HepG2 (cell line): Measurements from ENCODE around the gene PAIP1. TPM values are rescaled to one million over a fixed set of nuclear protein-coding genes. Genes with fewer than 3 reads are reported as not detected.

ENCODE experiments used
- ATAC-seq: fragments of 200-7000 bp; cut with Tn5 transposase; 3 replicates; pipeline ENCODE4 v1.9.1; 2020; ENCODE audit warnings: mild to moderate bottlenecking, moderate library complexity
- BruUV-seq: library from RNA; stranded (reverse); fragments of 400-500 nt; replicated peaks from 2 replicates; lab custom pipeline; 2021; lab: Mats Ljungman, UMichigan
- CTCF ChIA-PET: fragments of 300-600 bp; formaldehyde crosslinking; extraction: SDS; loops from one replicate; lab custom pipeline; 2021; ENCODE audit warnings: low total read pairs, inconsistent platforms, low intra/inter-chr PET ratio; lab: Yijun Ruan, JAX
- POLR2A ChIA-PET: fragments of 350-600 bp; sonication (Branson Sonifier 250); formaldehyde crosslinking; loops from one replicate; lab custom pipeline; 2020; ENCODE audit warnings: antibody characterized with exemption, inconsistent platforms; lab: Yijun Ruan, JAX
- DNase-seq: peaks from one replicate; pipeline ENCODE4 v3.0.0-alpha.2; 2015; ENCODE audit warnings: low spot score
- FAIRE-seq: peaks from 3 replicates; lab custom pipeline; 2011; peaks lifted over from hg19 to GRCh38; lab: Jason Lieb, UNC
- H2AFZ ChIP-seq: one replicate; pipeline ENCODE4 v1.6.1; 2011; ENCODE audit warnings: low read length, inconsistent platforms
- H3K27ac ChIP-seq: fragments of 300-600 bp; 3 replicates; pipeline ENCODE4 v1.8.0; 2011; ENCODE audit warnings: mixed run types, mild to moderate bottlenecking, mixed read lengths, low read length, inconsistent platforms; ENCODE audit not compliant: insufficient read depth; ENCODE audit errors: extremely low read length
- H3K27me3 ChIP-seq, 2 experiments: fragments of 200-600 bp in 1 of 2; 2 replicates in 1 of 2; 3 replicates in 1 of 2; pipeline versions ENCODE4 v1.6.0 to v1.8.0; 2011; ENCODE audit warnings: low read length in 2 of 2, mild to moderate bottlenecking in 2 of 2, moderate library complexity in 2 of 2, inconsistent platforms in 1 of 2; ENCODE audit not compliant: insufficient read depth in 2 of 2, control insufficient read depth in 1 of 2
- H3K36me3 ChIP-seq, 2 experiments: fragments of 200-600 bp in 1 of 2; replicated peaks in 1 of 2; 2 replicates in 1 of 2; 3 replicates in 1 of 2; pipeline versions ENCODE4 v1.5.1 to v1.8.0; 2011; ENCODE audit warnings: low read length in 2 of 2, inconsistent platforms in 1 of 2; ENCODE audit not compliant: insufficient read depth in 2 of 2, control insufficient read depth in 1 of 2
- H3K4me1 ChIP-seq: 2 replicates; pipeline ENCODE4 v1.5.1; 2012; ENCODE audit warnings: low read length, inconsistent platforms; ENCODE audit not compliant: insufficient read depth
- H3K4me2 ChIP-seq: 2 replicates; pipeline ENCODE4 v1.6.0; 2011; ENCODE audit warnings: low read depth, low read length, inconsistent platforms
- H3K4me3 ChIP-seq, 3 experiments: fragments of 200-600 bp in 1 of 3; sonication (generic), shearing (Covaris generic) in 1 of 3; replicated peaks in 1 of 3; 2 replicates each; pipeline ENCODE4 v1.5.1; 2011 to 2016; ENCODE audit warnings: low read length in 3 of 3, inconsistent platforms in 2 of 3, low read depth in 2 of 3, mild to moderate bottlenecking in 2 of 3, control low read depth in 1 of 3, mixed read lengths in 1 of 3; ENCODE audit not compliant: insufficient read depth in 1 of 3
- H3K79me2 ChIP-seq: one replicate; pipeline ENCODE4 v1.6.1; 2011; ENCODE audit warnings: low read length, inconsistent platforms; ENCODE audit not compliant: insufficient read depth
- H3K9ac ChIP-seq: 2 replicates; pipeline ENCODE4 v1.6.0; 2011; ENCODE audit warnings: mild to moderate bottlenecking, low read depth, low read length, inconsistent platforms; ENCODE audit not compliant: insufficient read depth
- H3K9me3 ChIP-seq: 2 replicates; pipeline ENCODE4 v1.5.1; 2012; ENCODE audit warnings: mild to moderate bottlenecking, low read length
- H4K20me1 ChIP-seq: 2 replicates; pipeline ENCODE4 v1.6.0; 2011; ENCODE audit warnings: inconsistent platforms, mild to moderate bottlenecking, low read length, moderate library complexity; ENCODE audit not compliant: insufficient read depth
- ARHGAP35 ChIP-seq: sonication (generic); formaldehyde crosslinking; IDR thresholded peaks from 2 replicates; pipeline ENCODE4 v1.9.0; 2022; ENCODE audit warnings: mild to moderate bottlenecking, inconsistent platforms, moderate library complexity, missing genetic modification reagents, borderline replicate concordance
- CHD2 ChIP-seq: IDR thresholded peaks from 2 replicates; pipeline ENCODE4 v1.6.1; 2011; ENCODE audit warnings: low read depth, low read length, improper control_type of control experiment
- CREM ChIP-seq, 2 experiments: sonication (generic) in 1 of 2; formaldehyde crosslinking in 1 of 2; IDR thresholded peaks; 2 replicates each; pipeline versions ENCODE4 v1.4.0 to v1.6.1; 2016 to 2020; ENCODE audit warnings: antibody characterized with exemption in 1 of 2, mild to moderate bottlenecking in 1 of 2, missing genetic modification reagents in 1 of 2
- HCFC1 ChIP-seq: fragments of 150-350 bp; IDR thresholded peaks from 2 replicates; pipeline ENCODE4 v1.6.1; 2014; ENCODE audit warnings: low read depth, low read length
- LCORL ChIP-seq, 2 experiments: fragments of 450-650 bp in 1 of 2; sonication (generic) in 1 of 2; formaldehyde crosslinking in 1 of 2; IDR thresholded peaks; 2 replicates each; pipeline versions ENCODE4 v1.5.0 to v1.6.1; 2017 to 2020; ENCODE audit warnings: antibody characterized with exemption in 1 of 2, missing genetic modification reagents in 1 of 2
- RAD51 ChIP-seq: fragments of 450-650 bp; IDR thresholded peaks from 2 replicates; pipeline ENCODE4 v1.6.1; 2016; ENCODE audit warnings: borderline replicate concordance
- RBFOX2 ChIP-seq: fragments of 200-400 bp; formaldehyde crosslinking; IDR thresholded peaks from 2 replicates; pipeline ENCODE4 v1.6.1; 2017; ENCODE audit warnings: low read depth, mild to moderate bottlenecking, low read length
- SRSF9 ChIP-seq: fragments of 200-400 bp; formaldehyde crosslinking; IDR thresholded peaks from 2 replicates; pipeline ENCODE4 v1.6.1; 2018; ENCODE audit warnings: borderline replicate concordance, mild to moderate bottlenecking, low read depth, low read length; ENCODE audit not compliant: insufficient read depth, poor library complexity, severe bottlenecking
- TAF1 ChIP-seq: sonication (generic); formaldehyde crosslinking; IDR thresholded peaks from 2 replicates; pipeline ENCODE4 v1.4.0; 2020; ENCODE audit warnings: missing genetic modification reagents
- ZNF124 ChIP-seq: sonication (generic); formaldehyde crosslinking; IDR thresholded peaks from 2 replicates; pipeline ENCODE4 v1.4.0; 2020; ENCODE audit warnings: missing genetic modification reagents
- ZNF350 ChIP-seq: sonication (generic); formaldehyde crosslinking; IDR thresholded peaks from 2 replicates; pipeline ENCODE4 v1.4.0; 2020; ENCODE audit warnings: mild to moderate bottlenecking, low read depth, missing genetic modification reagents, borderline replicate concordance
- ZNF780A ChIP-seq: sonication (generic); formaldehyde crosslinking; IDR thresholded peaks from 2 replicates; pipeline ENCODE4 v1.8.0; 2022; ENCODE audit warnings: mild to moderate bottlenecking, missing genetic modification reagents, moderate library complexity
- WGBS: methylation state at CpG from one replicate; pipeline ENCODE4 v1.1.6; 2017; ENCODE audit warnings: low lambda C conversion rate; 5-methylcytosine and 5-hydroxymethylcytosine counted together
- in situ Hi-C: cut with HindIII; loops from 2 replicates; pipeline ENCODE4 v1.10.0; 2017; ENCODE audit warnings: low pct_unique_long_range_greater_than_20kb; ENCODE audit not compliant: extremely low pct_ligation_motif_present
- intact Hi-C: fragments of 100-400 bp; cut with micrococcal nuclease; formaldehyde crosslinking; loops from one replicate; pipeline ENCODE4 v1.10.0; 2022; ENCODE audit not compliant: unreplicated experiment
- polyA plus RNA-seq, 8 experiments: library from polyadenylated mRNA; depleted of rRNA in 3 of 8; stranded (reverse) in 7 of 8; unstranded in 1 of 8; fragments of >200 nt; fragmentation: Illumina TruSeq in 4 of 8; extraction: Trizol in 4 of 8; gene quantifications; 2 replicates each; pipeline versions ENCODE4 v1.2.1 to v1.2.3, GENCODE V29; 2011 to 2016; ENCODE audit warnings: low read depth in 4 of 8, missing spikeins in 1 of 8, mixed read lengths in 1 of 8; ENCODE audit not compliant: insufficient read depth in 1 of 8
- total RNA-seq, 5 experiments: library from RNA; depleted of rRNA; stranded (reverse); fragments of >200 nt; fragmentation: Illumina TruSeq; extraction: Trizol; gene quantifications; 2 replicates each; pipeline ENCODE4 v1.2.3, GENCODE V29; 2016; ENCODE audit warnings: low read depth in 1 of 5
- TF ChIP-seq, protein P1 (sequence below): sonication (generic); formaldehyde crosslinking; conservative IDR thresholded peaks from 2 replicates; pipeline ENCODE4 v1.4.0; 2020; ENCODE audit warnings: mild to moderate bottlenecking, missing genetic modification reagents, moderate library complexity
- TF ChIP-seq, protein P2 (sequence below): fragments of 450-650 bp; IDR thresholded peaks from 2 replicates; pipeline ENCODE4 v1.6.1; 2017; ENCODE audit warnings: mild to moderate bottlenecking

Gene PAIP1
- total and polyA plus RNA-seq, 2 of the 13 experiments (the other 11 are each of a cell fraction or from before 2014, with no cell fraction given), result 96.6 to 116 TPM

GRCh38 chr5:43485406-43485805 lies 71.5 kb downstream of the PAIP1 start (continued):
- TF ChIP-seq ARHGAP35, result no peak
- no peak for TF ChIP-seq ZNF780A (CRISPR knock-in tag)
- TF ChIP-seq HCFC1, result no peak
- TF ChIP-seq RBFOX2, result no peak

GRCh38 chr5:43484106-43484849 lies 72.6 kb downstream of the PAIP1 start:
- TSS peak; percentile 95 for BruUV-seq
- H3K36me3 ChIP-seq, result no peaks in the 10 kb centered on the region
- FAIRE-seq (no peak), DNase-seq (peak; percentile 69), ATAC-seq (peak; percentile 80)
- H2AFZ ChIP-seq, result no peak overlapping the region
- peak overlapping the region; percentile 76 to 81 (median 81) for H3K4me3 ChIP-seq
- H3K79me2 ChIP-seq, result peaks cover 12% of the 10 kb centered on the region
- H3K4me1 ChIP-seq, result peaks cover 42% of the 10 kb centered on the region
- 2% methylated on average over 24 of the region's 32 CpGs for WGBS
- no peaks in the 10 kb centered on the region for H4K20me1 ChIP-seq
- intact Hi-C loops, result loop anchor here (1.0 to 5.0 kb wide), 4 partner anchors 37 to 257 kb away; partner anchors contain the start of gene HMGCS1
- H3K4me2 ChIP-seq, result peak overlapping the region; percentile 94
- no peaks in the 10 kb centered on the region; a peak in 1 of 5 replicates for H3K27me3 ChIP-seq
- H3K9me3 ChIP-seq, result no peaks in the 10 kb centered on the region
- in situ Hi-C loops, result loop anchor here (10.0 kb wide), 1 partner anchor 89 kb away; no protein-coding TSS in a partner anchor
- POLR2A ChIA-PET, result interaction anchor here (0.5 to 4.4 kb wide), 30 partner anchors 14 to 672 kb away, joined by 3 to 84 read pairs (median 6); partner anchors contain the start of genes C5orf34, CCL28, HMGCS1 and NNT
- H3K9ac ChIP-seq, result peak overlapping the region; percentile 94
- peak overlapping the region; percentile 91 for H3K27ac ChIP-seq
- CTCF ChIA-PET, result interaction anchor here (2.1 kb wide), 1 partner anchor 95 kb away, joined by 8 read pairs; no protein-coding TSS in a partner anchor
- TF ChIP-seq CHD2 (0 out of 2 replicates have a peak, but pooled peaks have one; percentile 49), RAD51 (no peak), CREM (IDR thresholded peaks at IDR 0.05) (peak; percentile 60; the same call in 1 of the 2 replicates), CREM (CRISPR knock-in tag; IDR thresholded peaks at IDR 0.05) (no peak), TAF1 (0 out of 2 replicates have a peak, but pooled peaks have one; percentile 20), LCORL (IDR thresholded peaks at IDR 0.05) (no peak), LCORL (CRISPR knock-in tag; IDR thresholded peaks at IDR 0.05) (peak; percentile 53; the same call in 1 of the 2 replicates), SRSF9 (no peak), ZNF350 (CRISPR knock-in tag) (peak; percentile 67; the same call in 1 of the 2 replicates), ZNF124 (CRISPR knock-in tag) (no peak)
- TF ChIP-seq, protein P1, sequence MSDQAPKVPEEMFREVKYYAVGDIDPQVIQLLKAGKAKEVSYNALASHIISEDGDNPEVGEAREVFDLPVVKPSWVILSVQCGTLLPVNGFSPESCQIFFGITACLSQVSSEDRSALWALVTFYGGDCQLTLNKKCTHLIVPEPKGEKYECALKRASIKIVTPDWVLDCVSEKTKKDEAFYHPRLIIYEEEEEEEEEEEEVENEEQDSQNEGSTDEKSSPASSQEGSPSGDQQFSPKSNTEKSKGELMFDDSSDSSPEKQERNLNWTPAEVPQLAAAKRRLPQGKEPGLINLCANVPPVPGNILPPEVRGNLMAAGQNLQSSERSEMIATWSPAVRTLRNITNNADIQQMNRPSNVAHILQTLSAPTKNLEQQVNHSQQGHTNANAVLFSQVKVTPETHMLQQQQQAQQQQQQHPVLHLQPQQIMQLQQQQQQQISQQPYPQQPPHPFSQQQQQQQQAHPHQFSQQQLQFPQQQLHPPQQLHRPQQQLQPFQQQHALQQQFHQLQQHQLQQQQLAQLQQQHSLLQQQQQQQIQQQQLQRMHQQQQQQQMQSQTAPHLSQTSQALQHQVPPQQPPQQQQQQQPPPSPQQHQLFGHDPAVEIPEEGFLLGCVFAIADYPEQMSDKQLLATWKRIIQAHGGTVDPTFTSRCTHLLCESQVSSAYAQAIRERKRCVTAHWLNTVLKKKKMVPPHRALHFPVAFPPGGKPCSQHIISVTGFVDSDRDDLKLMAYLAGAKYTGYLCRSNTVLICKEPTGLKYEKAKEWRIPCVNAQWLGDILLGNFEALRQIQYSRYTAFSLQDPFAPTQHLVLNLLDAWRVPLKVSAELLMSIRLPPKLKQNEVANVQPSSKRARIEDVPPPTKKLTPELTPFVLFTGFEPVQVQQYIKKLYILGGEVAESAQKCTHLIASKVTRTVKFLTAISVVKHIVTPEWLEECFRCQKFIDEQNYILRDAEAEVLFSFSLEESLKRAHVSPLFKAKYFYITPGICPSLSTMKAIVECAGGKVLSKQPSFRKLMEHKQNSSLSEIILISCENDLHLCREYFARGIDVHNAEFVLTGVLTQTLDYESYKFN (CRISPR knock-in tag), result no peak; the same call in none of the 2 replicates
- TF ChIP-seq, protein P2, sequence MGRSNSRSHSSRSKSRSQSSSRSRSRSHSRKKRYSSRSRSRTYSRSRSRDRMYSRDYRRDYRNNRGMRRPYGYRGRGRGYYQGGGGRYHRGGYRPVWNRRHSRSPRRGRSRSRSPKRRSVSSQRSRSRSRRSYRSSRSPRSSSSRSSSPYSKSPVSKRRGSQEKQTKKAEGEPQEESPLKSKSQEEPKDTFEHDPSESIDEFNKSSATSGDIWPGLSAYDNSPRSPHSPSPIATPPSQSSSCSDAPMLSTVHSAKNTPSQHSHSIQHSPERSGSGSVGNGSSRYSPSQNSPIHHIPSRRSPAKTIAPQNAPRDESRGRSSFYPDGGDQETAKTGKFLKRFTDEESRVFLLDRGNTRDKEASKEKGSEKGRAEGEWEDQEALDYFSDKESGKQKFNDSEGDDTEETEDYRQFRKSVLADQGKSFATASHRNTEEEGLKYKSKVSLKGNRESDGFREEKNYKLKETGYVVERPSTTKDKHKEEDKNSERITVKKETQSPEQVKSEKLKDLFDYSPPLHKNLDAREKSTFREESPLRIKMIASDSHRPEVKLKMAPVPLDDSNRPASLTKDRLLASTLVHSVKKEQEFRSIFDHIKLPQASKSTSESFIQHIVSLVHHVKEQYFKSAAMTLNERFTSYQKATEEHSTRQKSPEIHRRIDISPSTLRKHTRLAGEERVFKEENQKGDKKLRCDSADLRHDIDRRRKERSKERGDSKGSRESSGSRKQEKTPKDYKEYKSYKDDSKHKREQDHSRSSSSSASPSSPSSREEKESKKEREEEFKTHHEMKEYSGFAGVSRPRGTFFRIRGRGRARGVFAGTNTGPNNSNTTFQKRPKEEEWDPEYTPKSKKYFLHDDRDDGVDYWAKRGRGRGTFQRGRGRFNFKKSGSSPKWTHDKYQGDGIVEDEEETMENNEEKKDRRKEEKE, result no peak
